ENCODE data around the gene FXYD4. TPM values are rescaled to one million over a fixed set of nuclear protein-coding genes. Genes with fewer than 3 reads are reported as not detected.

FXYD4 gene
- total and polyA plus RNA-seq, 2 of the 8 experiments (the other 6 are each of a cell fraction or from before 2014, with no cell fraction given) = not detected

GRCh38 chr10:43402176-43402575 is 30.7 kb downstream of the FXYD4 start:
- peaks cover 65 to 99% of the 10 kb centered on the region in 2 experiments for H3K79me2 ChIP-seq (ENCODE audit: control insufficient read depth in 1 of 2, insufficient read depth in 2 of 2, low read length in 2 of 2)
- H3K27ac ChIP-seq (ENCODE audit: low read depth, low read length) = no peak overlapping the region
- H2BK20ac ChIP-seq (ENCODE audit: low read length) = no peak overlapping the region
- H3K4me2 ChIP-seq (ENCODE audit: insufficient read depth in 1 of 2, low read depth in 2 of 2, low read length in 2 of 2) = peak overlapping the region; percentile 29 to 44; a peak in 2 of 4 replicates
- H3K18ac ChIP-seq (ENCODE audit: extremely low read depth, low read length) = no peak overlapping the region
- H3K23ac ChIP-seq (ENCODE audit: insufficient read length) = no peak overlapping the region
- no peak overlapping the region for H4K5ac ChIP-seq (ENCODE audit: insufficient read length, low read depth, low read length)
- H3K36me3 ChIP-seq (ENCODE audit: control insufficient read depth in 2 of 4, insufficient read depth in 4 of 4, low read length in 3 of 4) = peaks cover 0 to 4% (median 1%) of the 10 kb centered on the region in 4 experiments; a peak in 2 of 8 replicates
- no peak overlapping the region for H4K91ac ChIP-seq (replicated peaks; ENCODE audit: insufficient read length, low read length)
- no peak overlapping the region for H2BK120ac ChIP-seq (replicated peaks; ENCODE audit: low read depth, low read length)
- ChIA-PET CTCF (ENCODE audit: partially characterized antibody) (interaction anchor here (1.3 to 1.6 kb wide), 2 partner anchors 12 to 24 kb away, joined by 3 to 5 read pairs; no protein-coding TSS in a partner anchor), POLR2A (ENCODE audit: partially characterized antibody) (interaction anchor here (1.3 to 10.5 kb wide), 6 partner anchors 8 to 35 kb away, joined by 4 to 112 read pairs (median 12); partner anchors contain the start of gene ZNF487)
- no peak overlapping the region for H2AK5ac ChIP-seq (ENCODE audit: low read depth, low read length)
- H3K56ac ChIP-seq (replicated peaks; ENCODE audit: insufficient read length, low read depth, low read length) = no peak overlapping the region
- no peak overlapping the region for H3K14ac ChIP-seq (ENCODE audit: insufficient read length)
- 37% methylated on average over 4 of the region's 4 CpGs; no CpG with 5 or more reads in 1 of the 2 experiments for WGBS, 2 experiments (ENCODE audit: extremely low coverage in 1 of 2, insufficient coverage in 1 of 2, insufficient read length in 1 of 2, insufficient replicate concordance in 2 of 2, low coverage in 1 of 2, low lambda C conversion rate in 2 of 2, missing lambda C conversion rate in 1 of 2)
- DNase-seq (ENCODE audit: low read depth in 1 of 2, low spot score in 2 of 2) (no peak), FAIRE-seq (no peak)
- no peak overlapping the region for H3K9ac ChIP-seq (replicated peaks in 1 of 4; ENCODE audit: extremely low read depth in 1 of 4, low read depth in 3 of 4, low read length in 3 of 4)
- H2BK12ac ChIP-seq (ENCODE audit: low read depth, low read length) = no peak overlapping the region
- H3K4me1 ChIP-seq (replicated peaks in 1 of 4; ENCODE audit: control insufficient read depth in 3 of 4, insufficient read depth in 4 of 4, low read length in 3 of 4) = peaks cover 1 to 16% (median 15%) of the 10 kb centered on the region in 4 experiments
- H4K8ac ChIP-seq (ENCODE audit: extremely low read depth, insufficient read depth, low read length) = no peak overlapping the region
- no peaks in the 10 kb centered on the region; the same call in 1 of the 2 replicates for H3K79me1 ChIP-seq (ENCODE audit: low read depth, low read length)
- H3K9me3 ChIP-seq (ENCODE audit: insufficient read depth in 2 of 2, low read depth in 1 of 2, low read length in 1 of 2) = no peaks in the 10 kb centered on the region
- H2BK15ac ChIP-seq (ENCODE audit: low read length) = no peak overlapping the region
- no peaks in the 10 kb centered on the region for H3K27me3 ChIP-seq (replicated peaks in 1 of 4; ENCODE audit: control insufficient read depth in 3 of 4, extremely low read depth in 1 of 4, insufficient read depth in 3 of 4, low read length in 3 of 4)
- H4K20me1 ChIP-seq (replicated peaks in 1 of 2; ENCODE audit: control insufficient read depth in 1 of 2, insufficient read depth in 2 of 2, low read length in 2 of 2) = peaks cover 14 to 22% of the 10 kb centered on the region in 2 experiments
- H2BK5ac ChIP-seq (ENCODE audit: low read depth, low read length) = no peak overlapping the region
- H3K4me3 ChIP-seq (ENCODE audit: extremely low read depth in 1 of 4, insufficient read depth in 2 of 4, low read depth in 3 of 4, low read length in 4 of 4) = peak overlapping the region in 2 of 4 experiments; percentile 5 to 37; a peak in 2 of 8 replicates
- H3K23me2 ChIP-seq (ENCODE audit: low read depth, low read length) = peaks cover 2% of the 10 kb centered on the region
- H2AFZ ChIP-seq (ENCODE audit: low read length) = no peak overlapping the region
- H3K4ac ChIP-seq (replicated peaks; ENCODE audit: insufficient read length, low read depth, low read length) = no peak overlapping the region
- no peak for TF ChIP-seq EGR1 (IDR thresholded peaks at IDR 0.05; ENCODE audit: borderline replicate concordance, low read depth, low read length)
- TF ChIP-seq NANOG (IDR thresholded peaks at IDR 0.05; ENCODE audit: insufficient read depth, low read depth, low read length, poor library complexity, severe bottlenecking) = no peak
- TF ChIP-seq POLR2AphosphoS5 (IDR thresholded peaks at IDR 0.05; ENCODE audit: low read depth, low read length) = no peak
- TF ChIP-seq JUN (IDR thresholded peaks at IDR 0.05; ENCODE audit: low read depth, low read length) = no peak
- TF ChIP-seq KDM4A (IDR thresholded peaks at IDR 0.05; ENCODE audit: low read depth, low read length, severe bottlenecking) = no peak
- TF ChIP-seq GTF2F1 (IDR thresholded peaks at IDR 0.05; ENCODE audit: borderline replicate concordance, low read depth, low read length) = no peak
- TF ChIP-seq SUZ12 (IDR thresholded peaks at IDR 0.05; ENCODE audit: low read length) = no peak
- TF ChIP-seq BCL11A (IDR thresholded peaks at IDR 0.05; ENCODE audit: low read depth in 2 of 2, low read length in 2 of 2) = no peak
- no peak for TF ChIP-seq RAD21 (IDR thresholded peaks at IDR 0.05 in 1 of 2, conservative IDR thresholded peaks at IDR 0.05 in 1 of 2; ENCODE audit: low read depth in 2 of 2, low read length in 2 of 2)
- TF ChIP-seq POU5F1 (IDR thresholded peaks at IDR 0.05; ENCODE audit: low read depth, low read length) = no peak
- TF ChIP-seq CREB1 (IDR thresholded peaks at IDR 0.05) = no peak
- no peak for TF ChIP-seq ZNF274 (IDR thresholded peaks at IDR 0.05; ENCODE audit: borderline replicate concordance, extremely low read depth, low read length)
- no peak for TF ChIP-seq YY1 (IDR thresholded peaks at IDR 0.05; ENCODE audit: low read depth, low read length)
- TF ChIP-seq TEAD4 (IDR thresholded peaks at IDR 0.05; ENCODE audit: low read depth, low read length) = no peak
- no peak for TF ChIP-seq POLR2A (IDR thresholded peaks at IDR 0.05; ENCODE audit: control extremely low read depth in 1 of 2, low read depth in 2 of 2, low read length in 2 of 2)

All from H1 (cell line).